ENCODE results near the gene RND2. TPM values are rescaled to one million over a fixed set of nuclear protein-coding genes. Genes with fewer than 3 reads are reported as not detected.
"Not testable (repeated sequence)": the region's sequence is repeated elsewhere in the genome, so short reads cannot be mapped to it uniquely, and the experiment has no call there.

The RND2 gene
- total RNA-seq, 1 donor from 2014 or later, result 0.85 TPM

DNA sequence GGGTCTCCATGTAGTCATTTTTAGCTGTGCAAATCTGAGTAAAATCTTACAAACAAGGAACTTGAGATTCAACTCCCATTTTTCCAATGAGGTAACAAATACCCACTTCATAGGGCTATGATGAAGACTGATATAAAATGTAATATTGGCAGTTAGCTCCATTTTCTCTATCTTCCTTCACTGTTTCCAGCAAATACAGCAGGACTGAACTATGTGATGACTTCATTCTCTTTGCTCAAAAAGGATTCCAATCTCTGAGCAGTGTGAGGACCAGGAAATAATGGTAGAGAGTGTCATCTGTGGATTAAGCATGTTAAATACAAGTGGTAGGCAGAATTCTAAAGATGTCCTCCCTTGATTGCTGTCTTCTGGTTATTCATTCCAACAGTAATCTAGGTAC is 18.3 kb downstream of the RND2 start:
- Histone ChIP-seq H3K27ac (replicated peaks) (no peak overlapping the region), H3K27me3 (ENCODE audit: low read depth) (no peaks in the 10 kb centered on the region), H3K36me3 (peaks cover 6% of the 10 kb centered on the region), H3K4me3 (no peak overlapping the region), H3K9me3 (replicated peaks) (no peaks in the 10 kb centered on the region), H3K4me1 (no peaks in the 10 kb centered on the region)
- TF ChIP-seq, protein P1, sequence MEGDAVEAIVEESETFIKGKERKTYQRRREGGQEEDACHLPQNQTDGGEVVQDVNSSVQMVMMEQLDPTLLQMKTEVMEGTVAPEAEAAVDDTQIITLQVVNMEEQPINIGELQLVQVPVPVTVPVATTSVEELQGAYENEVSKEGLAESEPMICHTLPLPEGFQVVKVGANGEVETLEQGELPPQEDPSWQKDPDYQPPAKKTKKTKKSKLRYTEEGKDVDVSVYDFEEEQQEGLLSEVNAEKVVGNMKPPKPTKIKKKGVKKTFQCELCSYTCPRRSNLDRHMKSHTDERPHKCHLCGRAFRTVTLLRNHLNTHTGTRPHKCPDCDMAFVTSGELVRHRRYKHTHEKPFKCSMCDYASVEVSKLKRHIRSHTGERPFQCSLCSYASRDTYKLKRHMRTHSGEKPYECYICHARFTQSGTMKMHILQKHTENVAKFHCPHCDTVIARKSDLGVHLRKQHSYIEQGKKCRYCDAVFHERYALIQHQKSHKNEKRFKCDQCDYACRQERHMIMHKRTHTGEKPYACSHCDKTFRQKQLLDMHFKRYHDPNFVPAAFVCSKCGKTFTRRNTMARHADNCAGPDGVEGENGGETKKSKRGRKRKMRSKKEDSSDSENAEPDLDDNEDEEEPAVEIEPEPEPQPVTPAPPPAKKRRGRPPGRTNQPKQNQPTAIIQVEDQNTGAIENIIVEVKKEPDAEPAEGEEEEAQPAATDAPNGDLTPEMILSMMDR (IDR thresholded peaks at IDR 0.05; ENCODE audit: borderline replicate concordance), result no peak
- intact Hi-C loops (cut with micrococcal nuclease), result no loop called here
- DNase-seq, result no peak

DNA sequence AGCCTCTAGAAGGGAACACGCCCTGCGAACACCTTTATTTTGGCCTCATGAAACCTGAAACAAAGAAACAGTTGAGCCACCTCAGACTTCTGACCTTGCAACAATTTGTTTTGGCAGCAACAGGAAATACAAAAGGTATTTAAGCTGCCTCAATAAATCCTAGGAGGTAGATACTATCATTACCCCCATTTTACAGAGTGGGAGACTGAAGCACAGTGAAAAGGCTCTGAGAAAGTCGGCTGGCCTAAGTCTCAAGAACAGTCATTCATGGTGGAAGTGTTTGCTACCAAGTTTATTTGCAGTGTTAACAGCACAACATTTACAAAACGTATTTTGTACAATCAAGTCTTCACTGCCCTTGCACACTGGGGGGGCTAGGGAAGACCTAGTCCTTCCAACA is 19.0 kb downstream of the RND2 start:
- no peak overlapping the region for H3K27ac ChIP-seq (replicated peaks)
- TF ChIP-seq, protein P1 (IDR thresholded peaks at IDR 0.05; ENCODE audit: borderline replicate concordance), result no peak
- no peaks in the 10 kb centered on the region for H3K4me1 ChIP-seq
- H3K27me3 ChIP-seq (ENCODE audit: low read depth), result no peaks in the 10 kb centered on the region
- intact Hi-C loops (cut with micrococcal nuclease), result no loop called here
- H3K4me3 ChIP-seq, result no peak overlapping the region
- no peak for DNase-seq
- no peaks in the 10 kb centered on the region for H3K9me3 ChIP-seq (replicated peaks)
- H3K36me3 ChIP-seq, result peaks cover 6% of the 10 kb centered on the region

DNA sequence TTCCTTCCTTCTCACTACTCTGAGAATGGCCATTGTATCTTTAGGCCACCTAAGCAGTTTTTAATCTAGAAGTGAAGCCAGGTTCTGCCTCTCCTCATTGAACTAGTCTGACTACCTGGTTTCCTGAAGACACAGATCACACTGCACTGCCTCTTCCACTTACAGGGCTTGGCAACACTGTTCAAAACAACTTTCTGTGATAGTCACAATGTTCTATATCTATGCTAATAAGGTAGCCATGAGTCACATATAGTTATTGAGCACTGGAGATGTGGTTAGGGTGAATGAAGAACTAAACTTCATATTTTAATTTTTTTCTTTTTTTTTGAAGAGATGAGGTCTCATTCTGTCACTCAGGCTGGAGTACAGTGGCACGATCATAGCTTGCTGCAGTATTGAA is 26.9 kb downstream of the RND2 start:
- Histone ChIP-seq H3K36me3 (peaks cover 35% of the 10 kb centered on the region), H3K27ac (replicated peaks) (no peak overlapping the region), H3K4me1 (no peaks in the 10 kb centered on the region), H3K9me3 (replicated peaks) (no peaks in the 10 kb centered on the region), H3K4me3 (no peak overlapping the region), H3K27me3 (ENCODE audit: low read depth) (no peaks in the 10 kb centered on the region)
- TF ChIP-seq, protein P1 (IDR thresholded peaks at IDR 0.05; ENCODE audit: borderline replicate concordance), result no peak
- intact Hi-C loops (cut with micrococcal nuclease), result no loop called here
- no peak for DNase-seq

DNA sequence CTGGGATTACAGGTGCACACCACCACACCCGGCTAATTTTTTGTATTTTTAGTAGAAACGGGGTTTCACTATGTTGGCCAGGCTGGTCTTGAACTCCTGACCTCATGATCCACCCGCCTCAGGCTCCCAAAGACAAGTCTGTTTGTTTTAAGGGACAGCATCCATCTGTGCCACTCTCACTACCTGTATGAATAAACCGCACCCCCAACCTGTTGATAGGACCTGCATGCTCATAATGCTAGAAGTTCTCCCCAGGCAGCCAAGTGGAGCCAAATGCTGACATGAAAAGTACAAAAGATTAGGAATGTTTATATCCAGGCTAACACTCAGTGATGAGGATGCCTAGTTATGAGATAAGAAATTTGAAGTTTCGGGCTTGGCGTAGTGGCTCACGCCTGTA is 28.0 kb downstream of the RND2 start:
- DNase-seq; H3K4me3 ChIP-seq; H3K9me3 ChIP-seq (replicated peaks); intact Hi-C loops (cut with micrococcal nuclease); H3K27me3 ChIP-seq (ENCODE audit: low read depth); H3K27ac ChIP-seq (replicated peaks); H3K4me1 ChIP-seq: not testable (repeated sequence)
- H3K36me3 ChIP-seq, result peaks cover 36% of the 10 kb centered on the region

DNA sequence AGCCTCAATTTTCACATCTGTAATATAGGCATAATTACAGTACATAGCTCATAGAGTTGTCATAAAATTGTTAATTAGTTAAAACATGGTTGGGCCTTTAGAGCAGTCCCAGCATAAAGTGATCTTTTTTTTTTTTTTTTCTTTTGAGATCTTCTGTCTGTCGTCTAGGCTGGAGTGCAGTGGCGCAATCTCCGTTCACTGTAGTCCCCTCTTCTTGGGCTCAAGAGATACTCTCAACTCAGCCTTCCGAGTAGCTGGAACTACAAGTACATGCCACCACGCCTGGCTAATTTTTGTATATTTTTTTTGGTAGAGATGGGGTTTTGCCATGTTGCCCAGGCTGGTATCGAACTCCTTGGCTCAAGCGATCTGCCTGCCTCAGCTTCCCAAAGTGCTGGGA is 31.0 kb downstream of the RND2 start:
- H3K4me1 ChIP-seq, result no peaks in the 10 kb centered on the region
- H3K9me3 ChIP-seq (replicated peaks), result no peaks in the 10 kb centered on the region
- H3K27me3 ChIP-seq (ENCODE audit: low read depth), result no peaks in the 10 kb centered on the region
- DNase-seq, result no peak
- no peak overlapping the region for H3K4me3 ChIP-seq
- TF ChIP-seq, protein P1 (IDR thresholded peaks at IDR 0.05; ENCODE audit: borderline replicate concordance), result no peak
- intact Hi-C loops (cut with micrococcal nuclease), result no loop called here
- H3K36me3 ChIP-seq, result peaks cover 31% of the 10 kb centered on the region
- no peak overlapping the region for H3K27ac ChIP-seq (replicated peaks)

DNA sequence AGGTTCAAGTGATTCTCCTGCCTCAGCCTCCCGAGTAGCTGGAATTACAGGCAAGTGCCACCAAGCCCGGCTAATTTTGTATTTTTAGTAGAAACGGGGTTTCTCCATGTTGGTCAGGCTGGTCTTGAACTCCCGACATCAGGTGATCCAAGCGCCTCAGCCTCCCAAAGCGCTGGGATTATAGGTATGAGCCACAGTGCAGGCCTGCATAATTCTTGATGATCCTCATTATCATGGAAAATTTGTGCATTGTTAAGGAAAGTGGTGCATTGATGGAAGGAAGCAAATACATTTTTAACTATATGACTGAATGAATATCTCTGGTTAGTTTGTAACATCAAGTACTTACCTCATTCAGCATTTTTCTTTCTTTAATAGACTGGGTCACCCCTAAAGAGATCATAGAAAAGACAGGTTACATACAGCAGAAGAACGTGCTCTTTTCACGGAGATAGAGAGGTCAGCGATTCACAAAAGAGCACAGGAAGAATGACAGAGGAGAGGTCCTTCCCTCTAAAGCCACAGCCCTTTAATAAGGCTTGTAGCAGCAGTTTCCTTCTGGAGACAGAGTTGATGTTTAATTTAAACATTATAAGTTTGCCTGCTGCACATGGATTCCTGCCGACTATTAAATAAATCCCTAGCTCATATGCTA is 38.1 kb downstream of the RND2 start:
- no peaks in the 10 kb centered on the region for H3K9me3 ChIP-seq (replicated peaks)
- intact Hi-C loops (cut with micrococcal nuclease), result no loop called here
- no peak overlapping the region for H3K27ac ChIP-seq (replicated peaks)
- no peaks in the 10 kb centered on the region for H3K36me3 ChIP-seq
- peaks cover 1% of the 10 kb centered on the region for H3K4me1 ChIP-seq
- no peak for DNase-seq
- H3K4me3 ChIP-seq, result no peak overlapping the region
- H3K27me3 ChIP-seq (ENCODE audit: low read depth), result no peaks in the 10 kb centered on the region
- TF ChIP-seq, protein P1 (IDR thresholded peaks at IDR 0.05; ENCODE audit: borderline replicate concordance), result no peak
